Kidney (tissue), 14 donors: ENCODE measurements around the gene PTPRM. TPM values are rescaled to one million over a fixed set of nuclear protein-coding genes. Genes with fewer than 3 reads are reported as not detected.

ENCODE experiments used
- DNase-seq, 5 donors: peaks; one replicate each; pipeline ENCODE4 v3.0.0-alpha.2; 2013 to 2020
- FAIRE-seq: peaks from 2 replicates; lab custom pipeline; 2012; peaks lifted over from hg19 to GRCh38; lab: Jason Lieb, UNC
- H3K27ac ChIP-seq, 2 donors: one replicate each; pipeline ENCODE4 v1.7.0; 2013; ENCODE audit warnings: low read depth in 2 of 2, low read length in 2 of 2, inconsistent platforms in 1 of 2
- H3K27me3 ChIP-seq: one replicate; pipeline ENCODE4 v1.7.1; 2013; ENCODE audit warnings: low read length, inconsistent platforms; ENCODE audit not compliant: control insufficient read depth, insufficient read depth
- H3K36me3 ChIP-seq, 3 donors: one replicate each; pipeline versions ENCODE4 v1.7.0 to v1.7.1; 2013; ENCODE audit warnings: low read length in 3 of 3, control low read depth in 1 of 3, inconsistent platforms in 1 of 3; ENCODE audit not compliant: insufficient read depth in 3 of 3, control insufficient read depth in 2 of 3
- H3K4me1 ChIP-seq, 3 donors: one replicate each; pipeline versions ENCODE4 v1.7.0 to v1.7.1; 2013; ENCODE audit warnings: low read length in 3 of 3, inconsistent platforms in 1 of 3, low read depth in 1 of 3; ENCODE audit not compliant: control insufficient read depth in 2 of 3, insufficient read depth in 2 of 3
- H3K4me3 ChIP-seq, 3 donors: one replicate each; pipeline versions ENCODE4 v1.7.0 to v1.8.1; 2013; ENCODE audit warnings: low read length in 3 of 3, control low read depth in 1 of 3, inconsistent platforms in 1 of 3
- H3K9ac ChIP-seq, 3 donors: one replicate each; pipeline versions ENCODE4 v1.7.0 to v1.7.1; 2013; ENCODE audit warnings: low read length in 3 of 3, control low read depth in 1 of 3, inconsistent platforms in 1 of 3
- H3K9me3 ChIP-seq, 3 donors: one replicate each; pipeline versions ENCODE4 v1.7.0 to v1.7.1; 2013; ENCODE audit warnings: low read length in 3 of 3, control low read depth in 1 of 3, inconsistent platforms in 1 of 3; ENCODE audit not compliant: control insufficient read depth in 2 of 3, insufficient read depth in 1 of 3
- intact Hi-C: fragments of 100-400 bp; cut with DNase I; formaldehyde crosslinking; loops from one replicate; pipeline ENCODE4 v1.11.1; 2022
- polyA plus RNA-seq: library from polyadenylated mRNA; stranded (reverse); fragments of 350-450 nt; fragmentation: Illumina TruSeq; extraction: RNeasy Lipid Tissue Mini Kit (QIAGEN cat#74804); gene quantifications from one replicate; pipeline ENCODE4 v1.2.3, GENCODE V29; 2014; ENCODE audit warnings: low read depth, low replicate concordance; ENCODE audit not compliant: insufficient read depth
- total RNA-seq: library from RNA; stranded (reverse); fragmentation: NEBNext Ultra II Directional; extraction: Animal tissue kit (Norgen Biotek cat#: 25700); gene quantifications from one replicate; pipeline ENCODE4 v1.2.1, GENCODE V29; 2021
- TF ChIP-seq, protein P1 (sequence below): IDR thresholded peaks from 3 replicates; pipeline ENCODE4 v1.5.1; 2012; ENCODE audit warnings: mild to moderate bottlenecking, moderate library complexity, borderline replicate concordance; ENCODE audit not compliant: insufficient read depth; ENCODE audit errors: extremely low read depth
- donor health status: control.
- donor health status: control.
- donor health status: control.
- donor health status: control.
- donor health status: control.
- donor health status: DM: yes; HTN: yes; CAD: no.
- donor health status: Normal renal cell carcinoma (clear cell type).

PTPRM gene
- total and polyA plus RNA-seq, 2 donors from 2014 or later = 52.4 to 98.9 TPM

DNA sequence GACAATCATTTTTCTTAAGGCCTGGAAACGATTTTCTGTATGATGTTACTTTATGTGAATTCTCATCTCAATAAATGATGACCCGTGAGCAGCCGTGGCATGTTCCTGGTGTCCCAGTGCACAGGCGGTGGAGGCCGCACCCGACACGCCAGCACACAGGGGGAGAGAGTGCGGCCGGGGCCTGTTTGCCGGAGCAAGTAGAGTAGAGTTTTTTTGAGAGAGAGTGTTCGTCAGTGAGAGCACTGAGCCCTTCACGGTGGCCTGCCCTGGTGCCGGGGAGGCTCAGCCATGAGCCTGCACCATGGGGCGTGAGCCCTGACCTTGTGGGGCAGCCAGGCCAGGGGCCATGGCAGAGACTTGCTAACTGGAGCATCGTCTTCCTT, 839.7 kb downstream of the PTPRM start:
- H3K9me3 ChIP-seq = peaks cover 0 to 12% (median 0%) of the 10 kb centered on the region in 3 donors
- DNase-seq = no peak

DNA sequence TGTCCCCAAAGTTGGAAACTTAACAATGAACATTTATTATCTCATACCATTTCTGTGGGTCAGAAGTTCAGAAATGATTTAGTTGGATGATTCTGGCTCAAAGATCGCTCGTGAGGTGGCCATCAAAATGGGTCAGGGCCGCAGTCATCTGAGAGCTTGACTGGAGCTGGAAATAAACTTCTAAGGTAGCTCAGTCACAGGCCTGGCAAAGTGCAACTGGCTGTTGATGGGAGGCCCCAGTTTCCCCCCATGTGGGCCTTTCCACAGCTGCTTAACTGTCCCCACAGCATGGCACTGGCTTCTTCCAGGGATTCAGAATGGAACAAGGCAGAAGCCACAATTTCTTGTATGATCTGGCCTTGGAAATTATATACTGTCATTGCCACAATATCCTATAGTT, 842.0 kb downstream of the PTPRM start:
- Histone ChIP-seq H3K4me1 (no peaks in the 10 kb centered on the region), H3K9me3 (peaks cover 0 to 23% (median 0%) of the 10 kb centered on the region in 3 donors), H3K9ac (no peak overlapping the region), H3K36me3 (peaks cover 0 to 27% (median 12%) of the 10 kb centered on the region in 3 donors), H3K27ac (no peak overlapping the region), H3K4me3 (no peak overlapping the region), H3K27me3 (no peaks in the 10 kb centered on the region)
- intact Hi-C loops = no loop called here
- no peak for DNase-seq
- TF ChIP-seq, protein P1, sequence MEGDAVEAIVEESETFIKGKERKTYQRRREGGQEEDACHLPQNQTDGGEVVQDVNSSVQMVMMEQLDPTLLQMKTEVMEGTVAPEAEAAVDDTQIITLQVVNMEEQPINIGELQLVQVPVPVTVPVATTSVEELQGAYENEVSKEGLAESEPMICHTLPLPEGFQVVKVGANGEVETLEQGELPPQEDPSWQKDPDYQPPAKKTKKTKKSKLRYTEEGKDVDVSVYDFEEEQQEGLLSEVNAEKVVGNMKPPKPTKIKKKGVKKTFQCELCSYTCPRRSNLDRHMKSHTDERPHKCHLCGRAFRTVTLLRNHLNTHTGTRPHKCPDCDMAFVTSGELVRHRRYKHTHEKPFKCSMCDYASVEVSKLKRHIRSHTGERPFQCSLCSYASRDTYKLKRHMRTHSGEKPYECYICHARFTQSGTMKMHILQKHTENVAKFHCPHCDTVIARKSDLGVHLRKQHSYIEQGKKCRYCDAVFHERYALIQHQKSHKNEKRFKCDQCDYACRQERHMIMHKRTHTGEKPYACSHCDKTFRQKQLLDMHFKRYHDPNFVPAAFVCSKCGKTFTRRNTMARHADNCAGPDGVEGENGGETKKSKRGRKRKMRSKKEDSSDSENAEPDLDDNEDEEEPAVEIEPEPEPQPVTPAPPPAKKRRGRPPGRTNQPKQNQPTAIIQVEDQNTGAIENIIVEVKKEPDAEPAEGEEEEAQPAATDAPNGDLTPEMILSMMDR = no peak
- no peak for FAIRE-seq

More for the DNA sequence above, 839.7 kb downstream of the PTPRM start:
- TF ChIP-seq, protein P1 = no peak
- Histone ChIP-seq H3K27ac (no peak overlapping the region), H3K36me3 (peaks cover 0 to 27% (median 12%) of the 10 kb centered on the region in 3 donors), H3K4me1 (no peaks in the 10 kb centered on the region), H3K4me3 (no peak overlapping the region), H3K9ac (no peak overlapping the region), H3K27me3 (no peaks in the 10 kb centered on the region)
- intact Hi-C loops = no loop called here
- FAIRE-seq = no peak

DNA sequence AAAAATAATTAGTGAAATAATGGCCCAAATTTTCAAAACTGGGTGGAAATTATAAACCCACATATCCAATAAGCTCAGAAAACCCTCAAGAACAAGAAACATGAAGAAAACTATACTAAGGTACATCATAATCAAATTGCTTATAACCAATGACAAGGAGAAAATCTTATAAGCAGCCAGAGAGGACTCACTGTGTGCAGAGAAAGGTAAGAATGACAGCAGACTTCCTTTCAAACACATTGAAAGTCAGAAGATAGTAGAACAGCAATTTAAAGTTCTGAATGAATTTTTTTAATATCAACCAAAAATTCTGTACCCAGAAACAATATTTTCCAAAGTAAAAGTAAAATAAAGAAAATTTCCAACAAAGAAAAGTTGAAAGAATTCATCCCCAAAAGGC, 844.4 kb downstream of the PTPRM start:
- DNase-seq = no peak
- H3K27me3 ChIP-seq = no peaks in the 10 kb centered on the region
- intact Hi-C loops = no loop called here
- no peak overlapping the region for H3K27ac ChIP-seq
- FAIRE-seq = no peak
- H3K36me3 ChIP-seq = peaks cover 0 to 15% (median 4%) of the 10 kb centered on the region in 3 donors
- TF ChIP-seq, protein P1 = no peak
- no peaks in the 10 kb centered on the region for H3K4me1 ChIP-seq
- peaks cover 0 to 23% (median 0%) of the 10 kb centered on the region in 3 donors for H3K9me3 ChIP-seq
- H3K4me3 ChIP-seq = no peak overlapping the region
- no peak overlapping the region for H3K9ac ChIP-seq

DNA sequence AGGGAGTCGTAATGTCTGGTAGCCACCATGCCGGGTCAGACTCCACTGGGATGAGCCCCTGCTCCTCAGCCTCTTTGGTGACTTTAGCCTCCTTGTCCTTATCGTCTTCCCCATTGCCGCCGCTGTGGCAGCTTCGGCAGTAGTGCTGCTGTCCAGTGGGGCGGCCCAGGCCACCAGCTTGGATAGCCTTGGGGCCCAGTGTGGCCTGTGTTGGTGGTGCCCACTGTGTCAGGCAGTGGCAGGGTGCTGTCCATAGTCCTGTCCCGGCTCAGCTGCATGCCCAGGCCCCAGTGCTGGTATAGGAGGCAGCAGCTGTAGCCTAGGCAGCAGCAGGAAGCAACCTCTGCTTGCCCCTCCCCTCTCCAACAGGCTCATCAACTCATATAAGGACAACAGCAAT, 845.0 kb downstream of the PTPRM start:
- Histone ChIP-seq H3K9ac (no peak overlapping the region), H3K9me3 (peaks cover 0 to 23% (median 0%) of the 10 kb centered on the region in 3 donors), H3K4me1 (no peaks in the 10 kb centered on the region), H3K27ac (no peak overlapping the region), H3K4me3 (no peak overlapping the region), H3K36me3 (peaks cover 0 to 11% (median 4%) of the 10 kb centered on the region in 3 donors), H3K27me3 (no peaks in the 10 kb centered on the region)
- no peak for DNase-seq
- FAIRE-seq = no peak
- TF ChIP-seq, protein P1 = no peak
- intact Hi-C loops = no loop called here
